Common myeloid progenitor, CD34-positive (primary cell): Measurements from ENCODE around the gene MET.
"Not testable (repeated sequence)": the region's sequence is repeated elsewhere in the genome, so short reads cannot be mapped to it uniquely, and the experiment has no call there.

ENCODE experiments used
- CTCF ChIA-PET: fragments of 350-600 bp; sonication (Branson Sonifier 250); formaldehyde crosslinking; loops from one replicate; lab custom pipeline; 2021; ENCODE audit warnings: antibody characterized with exemption; lab: Charles Lee
- POLR2A ChIA-PET: fragments of 350-600 bp; sonication (Branson Sonifier 250); formaldehyde crosslinking; loops from one replicate; lab custom pipeline; 2021; ENCODE audit warnings: antibody characterized with exemption; lab: Charles Lee
- DNase-seq, 3 donors: peaks; one replicate each; pipeline versions ENCODE4 v3.0.0 to v3.0.0-alpha.2; 2013
- H3K27ac ChIP-seq, 2 experiments: 1 replicate in 1 of 2; 2 replicates in 1 of 2; pipeline ENCODE4 v1.7.0; 2013; ENCODE audit warnings: inconsistent platforms in 2 of 2, low read length in 2 of 2, mild to moderate bottlenecking in 2 of 2, low read depth in 1 of 2, moderate library complexity in 1 of 2; ENCODE audit not compliant: severe bottlenecking in 2 of 2, insufficient read depth in 1 of 2, poor library complexity in 1 of 2
- H3K27me3 ChIP-seq, 5 experiments: replicated peaks in 2 of 5; 1 replicate in 3 of 5; 2 replicates in 2 of 5; pipeline versions ENCODE4 v1.6.1 to v1.7.0; 2013; ENCODE audit warnings: low read length in 4 of 5, mild to moderate bottlenecking in 2 of 5, moderate library complexity in 2 of 5, inconsistent platforms in 1 of 5; ENCODE audit not compliant: insufficient read depth in 5 of 5, control insufficient read depth in 4 of 5
- H3K36me3 ChIP-seq, 4 experiments: 1 replicate in 2 of 4; 2 replicates in 2 of 4; pipeline versions ENCODE4 v1.6.1 to v1.7.0; 2013; ENCODE audit warnings: low read length in 3 of 4, control low read depth in 1 of 4, mild to moderate bottlenecking in 1 of 4; ENCODE audit not compliant: control insufficient read depth in 4 of 4, insufficient read depth in 4 of 4
- H3K4me1 ChIP-seq, 4 experiments: 1 replicate in 3 of 4; 2 replicates in 1 of 4; pipeline versions ENCODE4 v1.6.1 to v1.7.1; 2013; ENCODE audit warnings: low read length in 3 of 4, mild to moderate bottlenecking in 3 of 4, control low read depth in 1 of 4, inconsistent platforms in 1 of 4, moderate library complexity in 1 of 4; ENCODE audit not compliant: control insufficient read depth in 4 of 4, insufficient read depth in 4 of 4; ENCODE audit errors: control extremely low read depth in 1 of 4
- H3K4me3 ChIP-seq, 7 experiments: 1 replicate in 4 of 7; 2 replicates in 3 of 7; pipeline versions ENCODE4 v1.5.1 to v1.7.0; 2013; ENCODE audit warnings: mild to moderate bottlenecking in 7 of 7, low read length in 6 of 7, moderate library complexity in 6 of 7, inconsistent platforms in 2 of 7, low read depth in 2 of 7, control low read depth in 1 of 7; ENCODE audit not compliant: insufficient read depth in 4 of 7, control insufficient read depth in 1 of 7; ENCODE audit errors: extremely low read depth in 1 of 7
- H3K9me3 ChIP-seq, 5 experiments: 1 replicate in 4 of 5; 2 replicates in 1 of 5; pipeline versions ENCODE4 v1.6.1 to v1.7.1; 2013; ENCODE audit warnings: low read length in 4 of 5, mild to moderate bottlenecking in 2 of 5, inconsistent platforms in 1 of 5, low read depth in 1 of 5, moderate library complexity in 1 of 5; ENCODE audit not compliant: control insufficient read depth in 4 of 5, insufficient read depth in 2 of 5; ENCODE audit errors: control extremely low read depth in 1 of 5
- WGBS: methylation state at CpG from one replicate; pipeline ENCODE4 v1.1.5; 2013; ENCODE audit not compliant: insufficient coverage; 5-methylcytosine and 5-hydroxymethylcytosine counted together

Gene MET

DNA sequence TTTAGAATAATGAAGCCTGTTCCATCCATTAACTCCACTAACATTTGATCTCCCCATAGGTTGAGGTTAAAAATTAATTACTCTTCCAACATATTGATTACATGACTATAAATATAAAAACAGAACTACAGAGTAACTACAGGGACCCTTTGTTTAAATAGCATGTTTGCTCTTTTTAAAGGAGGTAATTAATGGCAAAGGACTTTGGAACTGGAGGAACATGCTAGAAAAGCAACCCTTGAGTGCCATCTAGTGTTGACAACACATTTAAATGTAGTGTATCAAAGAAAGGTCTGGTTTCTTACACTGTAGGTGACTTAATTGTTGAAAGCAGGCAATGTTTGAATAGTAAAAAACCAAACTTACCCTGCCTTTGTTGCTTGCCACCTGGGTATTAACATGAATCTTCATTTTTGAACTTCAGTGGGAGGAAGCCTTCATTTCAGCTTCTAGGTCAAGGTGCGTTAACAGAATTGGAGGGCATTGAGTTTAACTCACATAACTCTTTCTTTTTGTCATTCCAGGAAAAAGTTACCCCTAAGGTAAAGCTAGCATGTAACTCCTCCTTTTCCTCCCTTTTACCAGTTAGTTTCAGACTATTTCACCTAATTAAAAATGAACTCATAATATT lies 137.8 kb downstream of the MET start:
- H3K36me3 ChIP-seq = no peaks in the 10 kb centered on the region
- WGBS = 75% methylated on average over 1 of the region's 1 CpG
- H3K4me1 ChIP-seq = peaks cover 0 to 11% (median 2%) of the 10 kb centered on the region in 4 experiments
- H3K27ac ChIP-seq = no peak overlapping the region
- H3K4me3 ChIP-seq = no peak overlapping the region
- H3K9me3 ChIP-seq = no peaks in the 10 kb centered on the region
- peak; percentile 69 to 81 (median 76) for DNase-seq
- ChIA-PET POLR2A (no interaction called here), CTCF (interaction anchor here (0.7 to 5.5 kb wide), 7 partner anchors 33 to 606 kb away, joined by 3 to 31 read pairs (median 3); no protein-coding TSS in a partner anchor)
- no peaks in the 10 kb centered on the region for H3K27me3 ChIP-seq

GRCh38 chr7:116810267-116811116 lies 138.5 kb downstream of the MET start:
- Histone ChIP-seq H3K27me3 (no peaks in the 10 kb centered on the region), H3K4me1 (peaks cover 0 to 11% (median 2%) of the 10 kb centered on the region in 4 experiments), H3K4me3 (no peak overlapping the region), H3K27ac (no peak overlapping the region), H3K36me3 (no peaks in the 10 kb centered on the region), H3K9me3 (no peaks in the 10 kb centered on the region)
- DNase-seq = peak in 2 of 3 donors; percentile 14 to 30
- POLR2A ChIA-PET = no interaction called here
- 35% methylated on average over 5 of the region's 6 CpGs for WGBS
- CTCF ChIA-PET = interaction anchor here (0.7 to 5.5 kb wide), 7 partner anchors 33 to 607 kb away, joined by 3 to 31 read pairs (median 3); no protein-coding TSS in a partner anchor

- 100% methylated on average over 1 of the region's 3 CpGs for WGBS
- no peak overlapping the region for H3K27ac ChIP-seq
- peaks cover 0 to 11% (median 2%) of the 10 kb centered on the region in 4 experiments for H3K4me1 ChIP-seq
- no peak for DNase-seq
- H3K36me3 ChIP-seq = no peaks in the 10 kb centered on the region
- H3K9me3 ChIP-seq = no peaks in the 10 kb centered on the region
- no peak overlapping the region for H3K4me3 ChIP-seq
- H3K27me3 ChIP-seq = no peaks in the 10 kb centered on the region
- ChIA-PET POLR2A (no interaction called here), CTCF (interaction anchor here (1.0 to 5.5 kb wide), 2 partner anchors 215 to 220 kb away, joined by 3 to 31 read pairs; no protein-coding TSS in a partner anchor)
Observed at GRCh38 chr7:116811768-116812167, 139.8 kb downstream of the MET start.

DNA sequence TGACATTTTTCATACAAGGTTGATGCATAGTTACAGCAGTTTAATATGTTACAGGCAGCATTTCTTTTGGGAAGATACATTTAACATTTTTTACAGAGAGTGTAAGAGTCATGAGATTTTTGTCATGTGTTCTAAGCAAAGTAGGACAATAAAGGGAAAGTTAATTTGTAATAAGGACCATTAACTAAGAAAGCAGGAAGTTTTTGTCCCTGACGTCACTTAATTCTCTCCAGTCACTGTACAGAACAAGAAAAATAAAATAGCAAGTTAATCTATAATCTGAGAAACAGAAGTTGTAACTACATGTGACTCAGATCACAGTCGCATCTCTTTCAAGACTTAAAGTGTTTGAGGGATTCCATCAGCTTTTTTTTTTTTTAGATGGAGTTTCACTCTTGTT lies 140.9 kb downstream of the MET start:
- H3K4me1 ChIP-seq = peaks cover 0 to 11% (median 2%) of the 10 kb centered on the region in 4 experiments
- POLR2A ChIA-PET = no interaction called here
- H3K4me3 ChIP-seq = no peak overlapping the region
- CTCF ChIA-PET = no interaction called here
- H3K36me3 ChIP-seq = no peaks in the 10 kb centered on the region
- H3K27ac ChIP-seq = no peak overlapping the region
- no peaks in the 10 kb centered on the region for H3K9me3 ChIP-seq
- no peak for DNase-seq
- no peaks in the 10 kb centered on the region for H3K27me3 ChIP-seq
- WGBS = no CpG with 5 or more reads among the region's 2 CpGs

DNA sequence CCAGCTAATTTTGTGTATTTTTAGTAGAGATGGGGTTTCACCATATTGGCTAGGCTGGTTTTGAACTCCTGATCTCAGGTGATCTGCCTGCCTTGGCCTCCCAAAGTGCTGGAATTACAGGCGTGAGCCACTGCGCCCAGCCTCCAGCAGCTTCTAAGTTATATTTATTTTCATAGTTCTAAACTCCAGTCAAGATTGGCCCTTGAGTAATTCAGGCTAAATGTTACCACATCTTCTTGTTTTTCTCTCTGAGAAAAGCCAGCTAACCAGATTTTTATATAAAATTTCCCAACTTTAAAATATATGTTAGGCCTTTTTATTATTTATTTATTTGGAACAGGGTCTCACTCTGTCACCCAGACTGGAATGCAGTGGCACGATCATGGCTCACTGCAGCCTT lies 141.4 kb downstream of the MET start:
- H3K4me3 ChIP-seq, DNase-seq, H3K36me3 ChIP-seq, H3K27ac ChIP-seq, CTCF ChIA-PET, H3K9me3 ChIP-seq, POLR2A ChIA-PET, H3K27me3 ChIP-seq: not testable (repeated sequence)
- H3K4me1 ChIP-seq = peaks cover 0 to 11% (median 2%) of the 10 kb centered on the region in 4 experiments
- 100% methylated on average over 2 of the region's 3 CpGs for WGBS

GRCh38 chr7:116815041-116815440 lies 143.0 kb downstream of the MET start:
- no peaks in the 10 kb centered on the region for H3K36me3 ChIP-seq
- no peaks in the 10 kb centered on the region for H3K27me3 ChIP-seq
- no peak overlapping the region for H3K4me3 ChIP-seq
- CTCF ChIA-PET = interaction anchor here (1.4 to 1.5 kb wide), 2 partner anchors 11 to 19 kb away, joined by 3 read pairs; no protein-coding TSS in a partner anchor
- H3K9me3 ChIP-seq = no peaks in the 10 kb centered on the region
- WGBS = 49% methylated on average over 2 of the region's 3 CpGs
- H3K4me1 ChIP-seq = peaks cover 0 to 16% (median 3%) of the 10 kb centered on the region in 4 experiments
- no peak overlapping the region for H3K27ac ChIP-seq
- POLR2A ChIA-PET = no interaction called here
- no peak for DNase-seq
